ENCODE measurements around the gene GSE1. TPM values are rescaled to one million over a fixed set of nuclear protein-coding genes. Genes with fewer than 3 reads are reported as not detected.

Gene GSE1
- total and polyA plus RNA-seq, 2 experiments from 2014 or later = 32.4 to 135 TPM

DNA sequence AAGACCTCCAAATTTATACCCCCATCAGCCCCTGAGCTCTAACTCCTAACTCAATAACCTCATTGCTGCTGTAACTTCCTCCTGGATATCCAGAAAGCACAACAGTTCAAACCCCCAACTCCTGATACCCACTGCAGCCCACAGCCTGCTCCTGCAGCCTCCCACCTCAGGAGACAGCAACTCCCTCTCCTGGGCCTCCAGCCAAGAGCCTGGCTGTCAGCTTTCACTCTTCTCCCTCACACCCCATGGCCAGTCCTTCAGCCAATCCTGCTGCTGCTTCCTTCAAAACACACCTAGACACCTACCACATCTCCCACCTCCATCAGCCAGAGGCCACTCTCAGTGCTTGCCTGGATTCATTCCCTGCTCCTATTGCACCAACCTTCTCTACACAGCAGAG lies 70.2 kb downstream of the GSE1 start:
- no peak for DNase-seq (ENCODE audit: low spot score)
- H3K36me3 ChIP-seq (ENCODE audit: insufficient read depth) = peaks cover 24% of the 10 kb centered on the region
- no peaks in the 10 kb centered on the region for H3K9me3 Mint-ChIP-seq
- no peak overlapping the region for H3K27ac Mint-ChIP-seq
- H3K4me2 ChIP-seq = no peak overlapping the region
- peaks cover 4% of the 10 kb centered on the region; the same call in 1 of the 2 replicates for H3K4me1 ChIP-seq (ENCODE audit: insufficient read depth)
- H3K79me2 ChIP-seq (replicated peaks; ENCODE audit: insufficient read depth) = peaks cover 48% of the 10 kb centered on the region
- no peak overlapping the region for H3K4me3 Mint-ChIP-seq
- TF ChIP-seq CREB1 (CRISPR knock-in tag; IDR thresholded peaks at IDR 0.05; ENCODE audit: low read depth) (no peak), JUNB (IDR thresholded peaks at IDR 0.05; ENCODE audit: unreplicated experiment) (no peak), ZNF114 (CRISPR knock-in tag; IDR thresholded peaks at IDR 0.05) (no peak), EZH2 (IDR thresholded peaks at IDR 0.05; ENCODE audit: low read depth, unreplicated experiment) (no peak), POLR2AphosphoS5 (IDR thresholded peaks at IDR 0.05; ENCODE audit: low read depth) (no peak), ETS1 (IDR thresholded peaks at IDR 0.05) (no peak), EZH2phosphoT487 (IDR thresholded peaks at IDR 0.05; ENCODE audit: unreplicated experiment) (no peak), ZNF331 (CRISPR knock-in tag; IDR thresholded peaks at IDR 0.05; ENCODE audit: low read depth) (no peak), CTCF (conservative IDR thresholded peaks at IDR 0.05; ENCODE audit: low read depth in 2 of 2) (no peak), STAT1 (IDR thresholded peaks at IDR 0.05; ENCODE audit: unreplicated experiment) (no peak), NANOG (IDR thresholded peaks at IDR 0.05; ENCODE audit: borderline replicate concordance) (no peak)
- TF ChIP-seq, protein P1, sequence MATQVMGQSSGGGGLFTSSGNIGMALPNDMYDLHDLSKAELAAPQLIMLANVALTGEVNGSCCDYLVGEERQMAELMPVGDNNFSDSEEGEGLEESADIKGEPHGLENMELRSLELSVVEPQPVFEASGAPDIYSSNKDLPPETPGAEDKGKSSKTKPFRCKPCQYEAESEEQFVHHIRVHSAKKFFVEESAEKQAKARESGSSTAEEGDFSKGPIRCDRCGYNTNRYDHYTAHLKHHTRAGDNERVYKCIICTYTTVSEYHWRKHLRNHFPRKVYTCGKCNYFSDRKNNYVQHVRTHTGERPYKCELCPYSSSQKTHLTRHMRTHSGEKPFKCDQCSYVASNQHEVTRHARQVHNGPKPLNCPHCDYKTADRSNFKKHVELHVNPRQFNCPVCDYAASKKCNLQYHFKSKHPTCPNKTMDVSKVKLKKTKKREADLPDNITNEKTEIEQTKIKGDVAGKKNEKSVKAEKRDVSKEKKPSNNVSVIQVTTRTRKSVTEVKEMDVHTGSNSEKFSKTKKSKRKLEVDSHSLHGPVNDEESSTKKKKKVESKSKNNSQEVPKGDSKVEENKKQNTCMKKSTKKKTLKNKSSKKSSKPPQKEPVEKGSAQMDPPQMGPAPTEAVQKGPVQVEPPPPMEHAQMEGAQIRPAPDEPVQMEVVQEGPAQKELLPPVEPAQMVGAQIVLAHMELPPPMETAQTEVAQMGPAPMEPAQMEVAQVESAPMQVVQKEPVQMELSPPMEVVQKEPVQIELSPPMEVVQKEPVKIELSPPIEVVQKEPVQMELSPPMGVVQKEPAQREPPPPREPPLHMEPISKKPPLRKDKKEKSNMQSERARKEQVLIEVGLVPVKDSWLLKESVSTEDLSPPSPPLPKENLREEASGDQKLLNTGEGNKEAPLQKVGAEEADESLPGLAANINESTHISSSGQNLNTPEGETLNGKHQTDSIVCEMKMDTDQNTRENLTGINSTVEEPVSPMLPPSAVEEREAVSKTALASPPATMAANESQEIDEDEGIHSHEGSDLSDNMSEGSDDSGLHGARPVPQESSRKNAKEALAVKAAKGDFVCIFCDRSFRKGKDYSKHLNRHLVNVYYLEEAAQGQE (IDR thresholded peaks at IDR 0.05; ENCODE audit: unreplicated experiment) = no peak
- TF ChIP-seq, protein P2, sequence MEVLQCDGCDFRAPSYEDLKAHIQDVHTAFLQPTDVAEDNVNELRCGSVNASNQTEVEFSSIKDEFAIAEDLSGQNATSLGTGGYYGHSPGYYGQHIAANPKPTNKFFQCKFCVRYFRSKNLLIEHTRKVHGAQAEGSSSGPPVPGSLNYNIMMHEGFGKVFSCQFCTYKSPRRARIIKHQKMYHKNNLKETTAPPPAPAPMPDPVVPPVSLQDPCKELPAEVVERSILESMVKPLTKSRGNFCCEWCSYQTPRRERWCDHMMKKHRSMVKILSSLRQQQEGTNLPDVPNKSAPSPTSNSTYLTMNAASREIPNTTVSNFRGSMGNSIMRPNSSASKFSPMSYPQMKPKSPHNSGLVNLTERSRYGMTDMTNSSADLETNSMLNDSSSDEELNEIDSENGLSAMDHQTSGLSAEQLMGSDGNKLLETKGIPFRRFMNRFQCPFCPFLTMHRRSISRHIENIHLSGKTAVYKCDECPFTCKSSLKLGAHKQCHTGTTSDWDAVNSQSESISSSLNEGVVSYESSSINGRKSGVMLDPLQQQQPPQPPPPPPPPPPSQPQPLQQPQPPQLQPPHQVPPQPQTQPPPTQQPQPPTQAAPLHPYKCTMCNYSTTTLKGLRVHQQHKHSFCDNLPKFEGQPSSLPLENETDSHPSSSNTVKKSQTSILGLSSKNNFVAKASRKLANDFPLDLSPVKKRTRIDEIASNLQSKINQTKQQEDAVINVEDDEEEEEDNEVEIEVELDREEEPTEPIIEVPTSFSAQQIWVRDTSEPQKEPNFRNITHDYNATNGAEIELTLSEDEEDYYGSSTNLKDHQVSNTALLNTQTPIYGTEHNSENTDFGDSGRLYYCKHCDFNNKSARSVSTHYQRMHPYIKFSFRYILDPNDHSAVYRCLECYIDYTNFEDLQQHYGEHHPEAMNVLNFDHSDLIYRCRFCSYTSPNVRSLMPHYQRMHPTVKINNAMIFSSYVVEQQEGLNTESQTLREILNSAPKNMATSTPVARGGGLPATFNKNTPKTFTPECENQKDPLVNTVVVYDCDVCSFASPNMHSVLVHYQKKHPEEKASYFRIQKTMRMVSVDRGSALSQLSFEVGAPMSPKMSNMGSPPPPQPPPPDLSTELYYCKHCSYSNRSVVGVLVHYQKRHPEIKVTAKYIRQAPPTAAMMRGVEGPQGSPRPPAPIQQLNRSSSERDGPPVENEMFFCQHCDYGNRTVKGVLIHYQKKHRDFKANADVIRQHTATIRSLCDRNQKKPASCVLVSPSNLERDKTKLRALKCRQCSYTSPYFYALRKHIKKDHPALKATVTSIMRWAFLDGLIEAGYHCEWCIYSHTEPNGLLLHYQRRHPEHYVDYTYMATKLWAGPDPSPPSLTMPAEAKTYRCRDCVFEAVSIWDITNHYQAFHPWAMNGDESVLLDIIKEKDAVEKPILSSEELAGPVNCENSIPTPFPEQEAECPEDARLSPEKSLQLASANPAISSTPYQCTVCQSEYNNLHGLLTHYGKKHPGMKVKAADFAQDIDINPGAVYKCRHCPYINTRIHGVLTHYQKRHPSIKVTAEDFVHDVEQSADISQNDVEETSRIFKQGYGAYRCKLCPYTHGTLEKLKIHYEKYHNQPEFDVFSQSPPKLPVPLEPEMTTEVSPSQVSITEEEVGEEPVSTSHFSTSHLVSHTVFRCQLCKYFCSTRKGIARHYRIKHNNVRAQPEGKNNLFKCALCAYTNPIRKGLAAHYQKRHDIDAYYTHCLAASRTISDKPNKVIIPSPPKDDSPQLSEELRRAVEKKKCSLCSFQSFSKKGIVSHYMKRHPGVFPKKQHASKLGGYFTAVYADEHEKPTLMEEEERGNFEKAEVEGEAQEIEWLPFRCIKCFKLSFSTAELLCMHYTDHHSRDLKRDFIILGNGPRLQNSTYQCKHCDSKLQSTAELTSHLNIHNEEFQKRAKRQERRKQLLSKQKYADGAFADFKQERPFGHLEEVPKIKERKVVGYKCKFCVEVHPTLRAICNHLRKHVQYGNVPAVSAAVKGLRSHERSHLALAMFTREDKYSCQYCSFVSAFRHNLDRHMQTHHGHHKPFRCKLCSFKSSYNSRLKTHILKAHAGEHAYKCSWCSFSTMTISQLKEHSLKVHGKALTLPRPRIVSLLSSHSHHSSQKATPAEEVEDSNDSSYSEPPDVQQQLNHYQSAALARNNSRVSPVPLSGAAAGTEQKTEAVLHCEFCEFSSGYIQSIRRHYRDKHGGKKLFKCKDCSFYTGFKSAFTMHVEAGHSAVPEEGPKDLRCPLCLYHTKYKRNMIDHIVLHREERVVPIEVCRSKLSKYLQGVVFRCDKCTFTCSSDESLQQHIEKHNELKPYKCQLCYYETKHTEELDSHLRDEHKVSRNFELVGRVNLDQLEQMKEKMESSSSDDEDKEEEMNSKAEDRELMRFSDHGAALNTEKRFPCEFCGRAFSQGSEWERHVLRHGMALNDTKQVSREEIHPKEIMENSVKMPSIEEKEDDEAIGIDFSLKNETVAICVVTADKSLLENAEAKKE (CRISPR knock-in tag; IDR thresholded peaks at IDR 0.05) = no peak
- H3K36me3 Mint-ChIP-seq (ENCODE audit: low read depth) = peaks cover 57% of the 10 kb centered on the region
- no peaks in the 10 kb centered on the region for H3K27me3 ChIP-seq (ENCODE audit: insufficient read depth)
- no peaks in the 10 kb centered on the region for H3K9me2 ChIP-seq (ENCODE audit: insufficient read depth)
- no peak overlapping the region for H2AFZ ChIP-seq
- peaks cover 38% of the 10 kb centered on the region for H4K20me1 ChIP-seq (replicated peaks; ENCODE audit: insufficient read depth)
- ATAC-seq = no peak
- peaks cover 8% of the 10 kb centered on the region for H3K27me3 Mint-ChIP-seq (ENCODE audit: insufficient read depth, low read depth, poor library complexity)
- peaks cover 4% of the 10 kb centered on the region for H3F3A ChIP-seq (replicated peaks; ENCODE audit: low read depth)
- no peak overlapping the region for H3K27ac ChIP-seq (ENCODE audit: low read depth)
- peaks cover 17% of the 10 kb centered on the region for H3K4me1 Mint-ChIP-seq
- no peak overlapping the region for H3K4me3 ChIP-seq
